ENCODE measurements around the gene PI3. TPM values are rescaled to one million over a fixed set of nuclear protein-coding genes. Genes with fewer than 3 reads are reported as not detected.

The PI3 gene
- total and polyA plus RNA-seq, 4 donors = 28.0 to 416 (median 67.6) TPM

DNA sequence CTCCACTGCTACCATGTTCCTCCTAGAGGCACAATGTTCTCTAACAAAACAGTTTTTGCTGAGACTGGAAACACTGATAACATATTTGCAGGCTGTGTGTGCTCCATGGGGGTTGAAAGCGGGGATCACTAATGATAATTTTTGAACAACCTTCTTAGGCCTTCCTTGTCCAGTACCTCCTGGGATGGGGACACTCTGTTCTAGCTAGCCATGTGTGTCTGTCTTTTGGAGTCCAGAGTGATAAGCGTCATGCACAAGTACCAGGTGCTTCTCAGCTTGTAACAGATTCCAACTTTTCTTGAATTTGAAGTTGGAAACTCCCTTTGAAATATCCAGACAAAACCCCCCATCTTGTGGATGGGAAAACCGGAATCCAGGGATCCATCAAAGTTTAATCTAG is 15.2 kb downstream of the PI3 start:
- no peak overlapping the region for H3K9ac ChIP-seq (ENCODE audit: insufficient read depth in 1 of 2, low read length in 2 of 2)
- no peak overlapping the region for H3K4me3 ChIP-seq
- H3K9me3 ChIP-seq (ENCODE audit: control insufficient read depth in 4 of 4, insufficient read depth in 3 of 4, low read length in 3 of 4) = no peaks in the 10 kb centered on the region
- TF ChIP-seq CTCF (IDR thresholded peaks at IDR 0.05; ENCODE audit: control extremely low read depth, extremely low read depth) = no peak
- no peaks in the 10 kb centered on the region for H3K27me3 ChIP-seq (ENCODE audit: control insufficient read depth in 3 of 3, insufficient read depth in 3 of 3, low read length in 2 of 3)
- DNase-seq (no peak), ATAC-seq (ENCODE audit: insufficient read depth, low FRiP score) (no peak)
- no peaks in the 10 kb centered on the region for H3K4me1 ChIP-seq (ENCODE audit: control insufficient read depth in 5 of 5, insufficient read depth in 5 of 5, low read length in 5 of 5)
- WGBS, 2 donors = 85 to 93% methylated on average over 3 of the region's 3 CpGs
- no peak overlapping the region for H3K27ac ChIP-seq (ENCODE audit: low read depth in 1 of 2, low read length in 1 of 2)
- H3K36me3 ChIP-seq (ENCODE audit: control insufficient read depth in 4 of 4, insufficient read depth in 4 of 4, low read length in 4 of 4) = no peaks in the 10 kb centered on the region

DNA sequence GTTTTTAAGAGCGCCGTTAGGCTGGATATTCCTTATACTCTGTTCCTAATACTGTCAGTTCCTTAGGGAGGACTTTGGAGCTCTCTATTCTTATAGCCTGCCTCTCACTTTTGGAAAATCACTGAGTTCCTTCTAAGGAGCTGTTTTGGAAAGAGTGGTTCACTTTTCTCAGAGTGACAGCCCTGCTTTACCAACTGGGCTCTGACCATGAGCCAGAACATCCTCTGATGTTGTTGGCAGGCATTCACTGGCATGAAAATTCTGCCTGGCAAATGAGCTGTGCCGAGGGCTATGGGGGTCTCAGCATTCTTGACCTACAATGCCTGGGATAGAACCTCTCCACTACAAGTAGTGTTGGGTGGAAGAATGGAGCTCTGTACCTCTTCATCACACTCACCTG is 17.2 kb downstream of the PI3 start:
- Histone ChIP-seq H3K36me3 (ENCODE audit: control insufficient read depth in 4 of 4, insufficient read depth in 4 of 4, low read length in 4 of 4) (no peaks in the 10 kb centered on the region), H3K4me3 (no peak overlapping the region), H3K9ac (ENCODE audit: insufficient read depth in 1 of 2, low read length in 2 of 2) (no peak overlapping the region), H3K9me3 (ENCODE audit: control insufficient read depth in 4 of 4, insufficient read depth in 3 of 4, low read length in 3 of 4) (no peaks in the 10 kb centered on the region), H3K27ac (ENCODE audit: low read depth in 1 of 2, low read length in 1 of 2) (no peak overlapping the region), H3K4me1 (ENCODE audit: control insufficient read depth in 5 of 5, insufficient read depth in 5 of 5, low read length in 5 of 5) (no peaks in the 10 kb centered on the region), H3K27me3 (ENCODE audit: control insufficient read depth in 3 of 3, insufficient read depth in 3 of 3, low read length in 2 of 3) (no peaks in the 10 kb centered on the region)
- TF ChIP-seq CTCF (IDR thresholded peaks at IDR 0.05; ENCODE audit: control extremely low read depth, extremely low read depth) = no peak
- DNase-seq (no peak), ATAC-seq (ENCODE audit: insufficient read depth, low FRiP score) (no peak)
- 92 to 95% methylated on average over 3 of the region's 3 CpGs for WGBS, 2 donors

DNA sequence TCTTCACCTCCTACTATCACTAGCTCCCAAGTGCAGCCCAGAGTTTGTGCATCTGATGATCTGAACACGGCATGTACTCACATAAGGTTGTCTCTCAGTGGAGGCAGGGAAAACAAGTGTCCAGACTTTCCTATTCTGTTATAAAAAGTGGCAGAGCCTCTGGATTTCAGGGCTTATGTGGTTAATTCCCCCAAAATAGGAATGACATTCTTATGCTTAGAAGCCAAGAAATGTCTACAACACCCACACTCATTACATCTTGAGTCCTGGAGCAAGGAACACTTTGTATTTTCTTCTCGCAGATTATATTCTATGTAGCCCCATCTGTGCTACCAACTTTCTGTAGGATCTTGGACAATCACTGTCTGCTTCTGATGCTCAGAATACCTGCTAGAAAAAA is 18.6 kb downstream of the PI3 start:
- Histone ChIP-seq H3K4me3 (no peak overlapping the region), H3K4me1 (ENCODE audit: control insufficient read depth in 5 of 5, insufficient read depth in 5 of 5, low read length in 5 of 5) (no peaks in the 10 kb centered on the region), H3K27ac (ENCODE audit: low read depth in 1 of 2, low read length in 1 of 2) (no peak overlapping the region), H3K27me3 (ENCODE audit: control insufficient read depth in 3 of 3, insufficient read depth in 3 of 3, low read length in 2 of 3) (no peaks in the 10 kb centered on the region), H3K9me3 (ENCODE audit: control insufficient read depth in 4 of 4, insufficient read depth in 3 of 4, low read length in 3 of 4) (no peaks in the 10 kb centered on the region), H3K9ac (ENCODE audit: insufficient read depth in 1 of 2, low read length in 2 of 2) (no peak overlapping the region), H3K36me3 (ENCODE audit: control insufficient read depth in 4 of 4, insufficient read depth in 4 of 4, low read length in 4 of 4) (no peaks in the 10 kb centered on the region)
- 93% methylated on average over 2 of the region's 2 CpGs for WGBS, 2 donors
- no peak for DNase-seq
- TF ChIP-seq CTCF (IDR thresholded peaks at IDR 0.05; ENCODE audit: control extremely low read depth, extremely low read depth) = no peak
- ATAC-seq (ENCODE audit: insufficient read depth, low FRiP score) = no peak

DNA sequence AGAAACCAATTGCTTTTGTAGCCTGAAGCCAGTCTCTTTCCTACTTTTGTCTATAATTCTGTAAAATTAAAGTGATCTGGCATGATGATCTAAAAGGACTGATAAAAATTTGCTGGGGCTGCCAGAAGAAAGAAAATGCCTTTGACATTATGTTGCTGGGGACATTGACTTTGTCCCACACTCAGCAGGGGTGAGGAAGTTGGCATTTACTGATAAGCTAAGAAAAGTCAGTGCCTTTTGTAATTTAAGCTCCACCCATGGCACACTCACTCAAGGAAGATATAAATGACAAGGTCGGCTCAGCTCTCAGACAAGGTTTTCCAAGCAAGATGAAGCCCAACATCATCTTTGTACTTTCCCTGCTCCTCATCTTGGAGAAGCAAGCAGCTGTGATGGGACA is 32.0 kb downstream of the PI3 start, which contains the start of gene SEMG1:
SEMG1 (plus strand) TSS at position 309 of the 400 bp plus-strand sequence; CDS start at position 330, 21 bp downstream.
- WGBS, 2 donors = 6 to 32% methylated on average over 1 of the region's 1 CpG
- DNase-seq (no peak), ATAC-seq (ENCODE audit: insufficient read depth, low FRiP score) (no peak)
- Histone ChIP-seq H3K9me3 (ENCODE audit: control insufficient read depth in 4 of 4, insufficient read depth in 3 of 4, low read length in 3 of 4) (peaks cover 0 to 5% (median 2%) of the 10 kb centered on the region in 4 donors), H3K36me3 (ENCODE audit: control insufficient read depth in 4 of 4, insufficient read depth in 4 of 4, low read length in 4 of 4) (no peaks in the 10 kb centered on the region), H3K4me3 (no peak within 1 kb of the TSS), H3K9ac (ENCODE audit: insufficient read depth in 1 of 2, low read length in 2 of 2) (no peak within 1 kb of the TSS), H3K4me1 (ENCODE audit: control insufficient read depth in 5 of 5, insufficient read depth in 5 of 5, low read length in 5 of 5) (no peaks in the 10 kb centered on the region), H3K27ac (ENCODE audit: low read depth in 1 of 2, low read length in 1 of 2) (no peak within 1 kb of the TSS), H3K27me3 (ENCODE audit: control insufficient read depth in 3 of 3, insufficient read depth in 3 of 3, low read length in 2 of 3) (peaks cover 0 to 3% (median 0%) of the 10 kb centered on the region in 3 donors)
- TF ChIP-seq CTCF (IDR thresholded peaks at IDR 0.05; ENCODE audit: control extremely low read depth, extremely low read depth) = no peak
